ENCODE data around the gene YAF2.
A peak's percentile ranks its signal among the peaks of the same experiment; 100 is the strongest.
"Not testable (repeated sequence)": the region's sequence is repeated elsewhere in the genome, so short reads cannot be mapped to it uniquely, and the experiment has no call there.

YAF2 gene

DNA sequence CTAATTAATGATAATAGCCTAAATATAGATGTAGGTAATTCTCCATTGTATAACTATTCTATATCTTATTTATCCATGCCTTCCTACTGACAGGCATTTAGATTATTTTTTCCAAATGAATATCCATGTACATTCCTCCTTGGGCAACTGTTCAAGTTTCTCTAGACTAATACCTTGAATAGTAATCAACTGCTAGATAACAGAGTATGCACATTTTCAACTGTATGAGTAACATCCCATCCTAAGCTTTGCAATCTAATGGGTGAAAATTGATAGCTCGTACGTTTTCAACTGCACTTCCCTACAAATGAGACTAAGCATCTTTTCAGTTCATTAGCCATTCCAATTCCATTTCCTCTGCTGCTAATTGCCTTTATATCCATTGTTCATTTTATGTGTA is 37.0 kb downstream of the YAF2 start:
- H3K4me1 ChIP-seq = peaks cover 8% of the 10 kb centered on the region
- H3K36me3 ChIP-seq (replicated peaks) = no peaks in the 10 kb centered on the region
- no peaks in the 10 kb centered on the region for H3K27me3 ChIP-seq (ENCODE audit: low read depth)
- no peaks in the 10 kb centered on the region for H3K9me3 ChIP-seq
- in situ Hi-C loops (cut with MboI; ENCODE audit: low sequenced_read_pairs) = no loop called here
- DNase-seq (ENCODE audit: low spot score in 2 of 2) = no peak
- no peak overlapping the region for H3K4me3 ChIP-seq

- H3K9me3 ChIP-seq = no peaks in the 10 kb centered on the region
- peaks cover 1% of the 10 kb centered on the region; the same call in 1 of the 2 replicates for H3K4me1 ChIP-seq
- H3K4me3 ChIP-seq = no peak overlapping the region
- in situ Hi-C loops (cut with MboI; ENCODE audit: low sequenced_read_pairs) = no loop called here
- no peak for DNase-seq (ENCODE audit: low spot score in 2 of 2)
- H3K27me3 ChIP-seq (ENCODE audit: low read depth) = no peaks in the 10 kb centered on the region
- no peaks in the 10 kb centered on the region for H3K36me3 ChIP-seq (replicated peaks)
Observed at GRCh38 chr12:42199007-42199406, 39.0 kb downstream of the YAF2 start.

DNA sequence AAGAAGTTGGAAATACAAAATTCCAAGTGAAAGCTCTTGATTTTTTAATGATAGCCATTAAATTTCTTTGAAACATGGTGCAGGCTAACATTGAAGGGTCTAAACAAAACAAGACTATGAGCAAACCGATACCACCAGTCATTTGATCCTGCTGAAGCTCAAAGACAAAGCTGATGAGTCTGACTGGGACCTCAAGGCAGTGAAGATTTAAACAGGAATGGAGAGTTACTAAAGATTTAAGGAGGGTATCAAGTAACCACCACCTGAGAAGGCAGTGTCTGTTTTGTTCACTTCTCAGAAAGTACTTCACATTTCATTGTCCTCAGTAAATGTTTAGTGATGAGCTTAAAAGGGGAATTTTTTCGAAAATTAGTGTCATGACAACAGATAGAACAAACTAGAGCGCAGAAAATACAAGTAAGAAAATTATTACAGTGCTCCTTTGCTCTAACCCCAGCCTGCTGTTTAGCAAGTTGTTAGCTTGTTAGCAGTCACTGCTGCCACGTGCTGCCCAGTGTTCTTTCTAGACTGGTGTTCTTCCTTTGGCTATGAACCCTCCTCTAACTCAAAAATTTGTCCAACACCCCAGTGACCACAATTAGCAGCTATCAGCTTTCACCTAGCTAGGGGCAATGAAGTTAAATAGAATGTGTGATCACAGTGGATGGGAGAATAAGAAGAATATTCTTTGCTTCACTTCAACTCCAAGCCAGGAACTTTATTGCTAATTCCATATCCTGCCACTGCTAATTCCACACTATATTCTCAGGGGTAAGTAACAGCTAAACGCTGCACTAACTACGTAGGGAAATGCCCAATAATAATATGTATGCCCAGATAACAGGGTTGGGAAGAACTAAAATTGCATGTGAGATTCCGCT is 41.1 kb downstream of the YAF2 start:
- in situ Hi-C loops (cut with MboI; ENCODE audit: low sequenced_read_pairs) = no loop called here
- Histone ChIP-seq H3K9me3 (no peaks in the 10 kb centered on the region), H3K27me3 (ENCODE audit: low read depth) (no peaks in the 10 kb centered on the region), H3K36me3 (replicated peaks) (no peaks in the 10 kb centered on the region), H3K4me1 (no peaks in the 10 kb centered on the region), H3K4me3 (no peak overlapping the region)
- DNase-seq (ENCODE audit: low spot score in 2 of 2) = no peak

DNA sequence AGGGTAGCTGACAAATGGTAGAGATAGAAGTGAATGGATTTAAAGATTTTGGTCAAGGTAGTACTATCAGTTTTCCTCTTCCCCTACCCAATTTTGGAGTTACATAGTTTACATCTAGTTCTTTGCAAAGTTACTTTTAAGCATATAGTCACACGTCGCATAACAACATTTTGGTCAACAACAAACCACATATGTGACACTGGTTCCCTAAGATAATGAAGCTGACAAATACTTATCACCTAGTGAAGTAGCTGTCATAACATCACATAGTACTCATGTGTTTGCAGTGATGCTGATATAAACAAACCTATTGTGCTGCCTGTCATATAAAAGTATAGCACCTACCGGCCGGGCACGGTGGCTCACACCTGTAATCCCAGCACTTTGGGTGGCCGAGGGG is 45.4 kb downstream of the YAF2 start:
- no peaks in the 10 kb centered on the region for H3K4me1 ChIP-seq
- no peaks in the 10 kb centered on the region for H3K27me3 ChIP-seq (ENCODE audit: low read depth)
- DNase-seq (ENCODE audit: low spot score in 2 of 2) = no peak
- in situ Hi-C loops (cut with MboI; ENCODE audit: low sequenced_read_pairs) = no loop called here
- no peaks in the 10 kb centered on the region for H3K9me3 ChIP-seq
- no peaks in the 10 kb centered on the region for H3K36me3 ChIP-seq (replicated peaks)
- no peak overlapping the region for H3K4me3 ChIP-seq

DNA sequence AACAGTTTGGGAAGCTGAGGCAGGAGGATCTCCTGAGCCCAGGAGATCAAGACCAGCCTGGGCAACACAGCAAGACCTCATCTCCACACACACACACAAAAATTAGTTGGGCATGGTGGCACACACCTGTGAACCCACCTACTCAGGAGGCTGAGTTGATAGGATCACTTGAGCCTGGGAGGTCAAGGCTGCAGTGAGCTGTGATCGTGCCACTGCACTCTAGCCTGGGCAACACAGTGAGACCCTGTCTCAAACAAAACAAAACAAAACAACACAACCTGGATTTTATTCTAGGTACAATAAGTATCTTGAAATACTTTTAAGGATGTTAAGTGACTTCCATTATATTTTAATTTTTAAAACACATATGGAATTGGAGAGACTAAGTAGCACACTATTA is 45.8 kb downstream of the YAF2 start:
- H3K36me3 ChIP-seq (replicated peaks) = no peaks in the 10 kb centered on the region
- H3K9me3 ChIP-seq = no peaks in the 10 kb centered on the region
- in situ Hi-C loops (cut with MboI; ENCODE audit: low sequenced_read_pairs) = no loop called here
- no peak for DNase-seq (ENCODE audit: low spot score in 2 of 2)
- no peaks in the 10 kb centered on the region for H3K27me3 ChIP-seq (ENCODE audit: low read depth)
- no peaks in the 10 kb centered on the region for H3K4me1 ChIP-seq
- H3K4me3 ChIP-seq = no peak overlapping the region

DNA sequence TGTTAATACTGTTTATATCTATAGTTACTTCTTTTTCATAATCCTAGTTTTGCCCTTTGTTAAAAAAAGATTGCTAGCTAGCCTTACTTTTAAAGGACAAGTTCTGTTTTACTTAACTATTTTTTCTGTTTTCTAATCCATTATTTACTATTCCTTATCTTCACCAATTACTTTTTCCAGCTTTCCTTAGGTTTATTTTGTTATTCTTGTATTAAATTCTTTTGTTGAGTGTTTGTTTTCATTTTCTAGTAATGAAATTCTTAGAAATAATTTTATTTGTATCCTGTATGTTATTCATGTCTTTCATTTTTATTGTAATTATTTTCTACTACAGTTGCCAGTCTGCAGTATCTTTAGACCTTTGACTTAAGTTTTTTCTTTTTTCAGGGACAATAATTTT is 47.7 kb downstream of the YAF2 start:
- Histone ChIP-seq H3K36me3 (replicated peaks) (no peaks in the 10 kb centered on the region), H3K4me3 (no peak overlapping the region), H3K27me3 (ENCODE audit: low read depth) (no peaks in the 10 kb centered on the region), H3K4me1 (no peaks in the 10 kb centered on the region), H3K9me3 (no peaks in the 10 kb centered on the region)
- DNase-seq (ENCODE audit: low spot score in 2 of 2) = no peak
- in situ Hi-C loops (cut with MboI; ENCODE audit: low sequenced_read_pairs) = no loop called here

- DNase-seq (ENCODE audit: low spot score in 2 of 2); H3K4me1 ChIP-seq; H3K4me3 ChIP-seq; H3K27me3 ChIP-seq (ENCODE audit: low read depth); in situ Hi-C loops (cut with MboI; ENCODE audit: low sequenced_read_pairs); H3K9me3 ChIP-seq; H3K36me3 ChIP-seq (replicated peaks): not testable (repeated sequence)
Observed at GRCh38 chr12:42188275-42188674, 49.8 kb downstream of the YAF2 start.

- DNase-seq (ENCODE audit: low spot score in 2 of 2) = no peak
- in situ Hi-C loops (cut with MboI; ENCODE audit: low sequenced_read_pairs) = no loop called here
- Histone ChIP-seq H3K36me3 (replicated peaks) (peaks cover 3% of the 10 kb centered on the region; the same call in 1 of the 2 replicates), H3K27me3 (ENCODE audit: low read depth) (no peaks in the 10 kb centered on the region), H3K9me3 (no peaks in the 10 kb centered on the region), H3K4me3 (no peak overlapping the region), H3K4me1 (no peaks in the 10 kb centered on the region)
Observed at GRCh38 chr12:42187799-42188198, 50.2 kb downstream of the YAF2 start.

GRCh38 chr12:42186793-42187192 is 51.3 kb downstream of the YAF2 start:
- Histone ChIP-seq H3K4me1 (peaks cover under 1% of the 10 kb centered on the region), H3K4me3 (no peak overlapping the region), H3K9me3 (no peaks in the 10 kb centered on the region), H3K27me3 (ENCODE audit: low read depth) (no peaks in the 10 kb centered on the region), H3K36me3 (replicated peaks) (peaks cover 3% of the 10 kb centered on the region; the same call in 1 of the 2 replicates)
- in situ Hi-C loops (cut with MboI; ENCODE audit: low sequenced_read_pairs) = no loop called here
- DNase-seq (ENCODE audit: low spot score in 2 of 2) = no peak

GRCh38 chr12:42182394-42182793 is 55.7 kb downstream of the YAF2 start:
- Histone ChIP-seq H3K4me3 (no peak overlapping the region), H3K36me3 (replicated peaks) (peaks cover 3% of the 10 kb centered on the region; the same call in 1 of the 2 replicates), H3K9me3 (no peaks in the 10 kb centered on the region), H3K27me3 (ENCODE audit: low read depth) (no peaks in the 10 kb centered on the region), H3K4me1 (peaks cover 24% of the 10 kb centered on the region)
- no peak for DNase-seq (ENCODE audit: low spot score in 2 of 2)
- in situ Hi-C loops (cut with MboI; ENCODE audit: low sequenced_read_pairs) = no loop called here

GRCh38 chr12:42180990-42181596 is 57.0 kb downstream of the YAF2 start:
- H3K4me1 ChIP-seq = peaks cover 28% of the 10 kb centered on the region
- peaks cover 3% of the 10 kb centered on the region; the same call in 1 of the 2 replicates for H3K36me3 ChIP-seq (replicated peaks)
- no peaks in the 10 kb centered on the region for H3K27me3 ChIP-seq (ENCODE audit: low read depth)
- in situ Hi-C loops (cut with MboI; ENCODE audit: low sequenced_read_pairs) = no loop called here
- H3K9me3 ChIP-seq = no peaks in the 10 kb centered on the region
- peak; percentile 34 to 68 for DNase-seq (ENCODE audit: low spot score in 2 of 2)
- no peak overlapping the region for H3K4me3 ChIP-seq

DNA sequence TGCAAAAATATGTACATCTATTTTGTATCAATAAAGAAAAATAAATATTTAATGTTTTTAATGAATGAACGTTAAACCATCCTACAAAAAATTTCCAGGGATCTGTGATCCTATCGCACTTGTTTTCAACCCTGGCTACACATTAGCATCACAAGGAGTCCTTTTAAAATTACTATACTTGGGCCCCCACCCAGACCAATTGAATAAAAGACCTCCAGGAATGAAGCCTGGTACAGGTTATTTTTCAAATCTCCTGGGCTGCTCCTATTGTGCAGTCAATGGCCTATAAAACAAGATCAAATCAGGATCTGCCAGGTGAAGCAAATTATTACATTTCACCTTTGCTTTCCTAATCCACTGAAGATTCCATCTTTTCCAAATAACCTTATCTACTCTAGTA is 59.9 kb downstream of the YAF2 start:
- Histone ChIP-seq H3K36me3 (replicated peaks) (no peaks in the 10 kb centered on the region), H3K27me3 (ENCODE audit: low read depth) (no peaks in the 10 kb centered on the region), H3K4me3 (no peak overlapping the region), H3K9me3 (no peaks in the 10 kb centered on the region), H3K4me1 (peaks cover 28% of the 10 kb centered on the region)
- in situ Hi-C loops (cut with MboI; ENCODE audit: low sequenced_read_pairs) = no loop called here
- peak; percentile 29 to 77 for DNase-seq (ENCODE audit: low spot score in 2 of 2)

- Histone ChIP-seq H3K4me3 (no peak overlapping the region), H3K27me3 (ENCODE audit: low read depth) (no peaks in the 10 kb centered on the region), H3K36me3 (replicated peaks) (no peaks in the 10 kb centered on the region), H3K4me1 (peaks cover 17% of the 10 kb centered on the region), H3K9me3 (no peaks in the 10 kb centered on the region)
- in situ Hi-C loops (cut with MboI; ENCODE audit: low sequenced_read_pairs) = no loop called here
- DNase-seq (ENCODE audit: low spot score in 2 of 2) = no peak
Observed at GRCh38 chr12:42174978-42175377, 63.1 kb downstream of the YAF2 start.

DNA sequence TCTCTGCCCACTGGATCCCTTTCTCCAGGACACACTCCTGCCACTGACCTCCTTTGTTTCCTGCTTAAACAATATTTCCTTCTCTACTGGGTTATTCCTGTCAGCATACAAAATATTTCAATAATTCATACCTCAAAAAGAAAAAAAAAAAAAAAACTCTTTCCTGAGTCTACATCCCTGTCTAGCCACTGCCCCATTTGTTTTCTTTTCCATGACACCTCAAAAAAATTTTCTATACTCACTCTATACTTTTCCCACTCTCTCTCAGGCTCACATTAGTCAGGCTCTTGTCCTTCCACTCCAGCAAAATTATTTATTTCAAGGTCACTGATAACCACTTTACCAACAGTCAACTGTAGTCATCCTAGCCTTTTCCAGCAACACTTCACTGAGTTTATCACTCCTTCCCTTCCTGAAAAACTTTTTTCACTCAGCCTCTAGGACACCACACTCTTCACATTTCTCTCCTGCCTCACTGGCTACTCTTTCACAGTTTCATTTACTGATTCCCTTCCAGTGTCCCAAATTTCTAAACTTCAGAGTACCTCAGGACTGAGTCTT is 64.0 kb downstream of the YAF2 start:
- Histone ChIP-seq H3K9me3 (no peaks in the 10 kb centered on the region), H3K4me3 (no peak overlapping the region), H3K36me3 (replicated peaks) (no peaks in the 10 kb centered on the region), H3K27me3 (ENCODE audit: low read depth) (no peaks in the 10 kb centered on the region), H3K4me1 (peaks cover 17% of the 10 kb centered on the region)
- DNase-seq (ENCODE audit: low spot score in 2 of 2) = no peak
- in situ Hi-C loops (cut with MboI; ENCODE audit: low sequenced_read_pairs) = no loop called here

Data from HAP-1 (cell line).